RPMI8226 (cell line): ENCODE measurements around the gene WWTR1.

Experiments
- DNase-seq: peaks from one replicate; pipeline ENCODE4 v3.0.0-alpha.2; 2015

The WWTR1 gene

GRCh38 chr3:149560001-149560400 lies 97.8 kb downstream of the WWTR1 start:
- DNase-seq, result no peak

GRCh38 chr3:149559525-149559924 lies 98.3 kb downstream of the WWTR1 start:
- no peak for DNase-seq

GRCh38 chr3:149555927-149556326 lies 101.9 kb downstream of the WWTR1 start:
- DNase-seq, result no peak

DNA sequence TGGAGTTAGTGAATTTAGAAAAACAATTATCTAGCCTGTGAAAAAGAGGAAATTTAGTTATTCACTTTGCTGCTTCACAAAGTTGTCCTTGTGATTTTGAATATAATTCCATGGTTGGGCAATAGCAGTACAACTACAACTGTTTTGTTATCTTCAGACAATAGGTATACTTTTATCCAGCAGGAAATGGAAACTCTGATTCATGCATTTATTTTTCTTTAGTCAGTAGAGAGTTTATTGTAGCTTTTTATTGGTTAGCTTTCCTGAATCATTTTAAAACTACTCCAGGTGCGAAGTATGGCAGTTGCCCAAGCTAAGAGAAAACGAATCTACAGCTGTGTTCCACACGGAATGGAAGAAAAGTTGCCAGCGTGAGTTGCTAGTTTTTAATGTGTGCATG lies 103.0 kb downstream of the WWTR1 start:
- peak; percentile 64 for DNase-seq

- peak; percentile 43 for DNase-seq
Observed at GRCh38 chr3:149553781-149554451, 103.9 kb downstream of the WWTR1 start.

GRCh38 chr3:149552700-149553099 lies 105.1 kb downstream of the WWTR1 start:
- DNase-seq, result no peak

- DNase-seq, result no peak
Observed at GRCh38 chr3:149551500-149551899, 106.3 kb downstream of the WWTR1 start.

- DNase-seq, result no peak
Observed at GRCh38 chr3:149548669-149549065, 109.2 kb downstream of the WWTR1 start.

DNA sequence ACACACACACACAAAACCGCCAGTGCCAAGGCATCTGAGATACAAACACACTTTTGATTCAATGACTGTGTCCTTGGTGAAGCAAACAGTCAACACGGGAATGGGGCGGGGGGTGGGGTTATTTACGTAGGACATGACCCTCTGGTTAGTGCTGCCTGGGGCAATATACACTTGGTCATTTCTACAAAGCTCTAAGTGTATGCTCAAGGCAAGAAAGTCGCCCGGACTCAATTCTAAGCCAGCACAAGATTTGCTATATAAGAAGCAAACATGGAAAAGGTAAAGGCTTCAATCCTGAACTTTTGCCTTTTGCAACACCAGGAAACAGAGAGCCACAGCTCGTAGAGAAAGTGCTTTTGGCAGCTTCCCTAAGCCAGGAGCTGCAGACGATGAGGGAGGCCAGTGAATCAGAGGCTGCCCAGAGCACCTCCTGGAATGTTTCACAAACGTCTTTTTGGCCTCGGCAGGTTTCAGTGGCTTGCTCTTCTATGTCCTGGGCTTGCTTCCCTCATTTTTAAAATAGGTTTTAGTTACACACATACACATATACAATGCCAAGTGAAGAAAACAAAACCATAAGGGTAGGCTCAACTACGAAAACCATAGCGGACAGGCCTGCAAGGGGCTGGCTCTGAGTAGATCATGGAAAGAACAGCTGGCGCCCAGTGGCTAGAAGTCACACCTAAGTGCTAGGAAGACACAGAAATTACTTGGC lies 109.7 kb downstream of the WWTR1 start:
- DNase-seq, result no peak

GRCh38 chr3:149547413-149547812 lies 110.4 kb downstream of the WWTR1 start:
- DNase-seq, result no peak

- DNase-seq, result no peak
Observed at GRCh38 chr3:149545049-149545448, 112.8 kb downstream of the WWTR1 start.

- DNase-seq, result no peak
Observed at GRCh38 chr3:149542375-149543312, 115.2 kb downstream of the WWTR1 start.

- no peak for DNase-seq
Observed at GRCh38 chr3:149541091-149541491, 116.7 kb downstream of the WWTR1 start.

- DNase-seq, result no peak
Observed at GRCh38 chr3:149538371-149538770, 119.5 kb downstream of the WWTR1 start.

- peak; percentile 60 for DNase-seq
Observed at GRCh38 chr3:149536429-149536828, 121.4 kb downstream of the WWTR1 start.

DNA sequence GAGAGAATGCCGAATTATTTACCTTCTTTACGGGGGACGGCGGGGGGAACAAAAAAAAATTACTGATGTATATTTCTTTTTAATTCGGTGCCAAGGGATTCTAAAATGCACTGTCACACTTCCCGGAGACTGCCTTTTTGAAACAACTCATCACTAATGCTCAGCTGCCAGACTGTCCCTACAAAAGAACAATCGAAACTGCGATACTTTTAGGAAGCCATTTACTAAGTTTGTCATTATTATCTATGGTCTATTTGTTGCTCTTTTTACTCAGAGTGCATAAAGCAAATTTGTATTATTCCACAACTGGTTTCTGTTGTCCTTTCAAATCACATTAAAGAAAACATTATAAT lies 122.5 kb downstream of the WWTR1 start:
- DNase-seq, result peak; percentile 28

GRCh38 chr3:149534671-149535332 lies 123.0 kb downstream of the WWTR1 start:
- DNase-seq, result peak; percentile 54

GRCh38 chr3:149534082-149534481 lies 123.7 kb downstream of the WWTR1 start:
- no peak for DNase-seq

- DNase-seq, result no peak
Observed at GRCh38 chr3:149532489-149533180, 125.2 kb downstream of the WWTR1 start.

GRCh38 chr3:149529099-149529498 lies 128.7 kb downstream of the WWTR1 start:
- DNase-seq, result no peak

- no peak for DNase-seq
Observed at GRCh38 chr3:149528340-149528650, 129.5 kb downstream of the WWTR1 start.

GRCh38 chr3:149527531-149528339 lies 130.1 kb downstream of the WWTR1 start:
- no peak for DNase-seq
